HG02759 (cell line): ENCODE data around the gene CFAP54.
"Not testable (repeated sequence)": the region's sequence is repeated elsewhere in the genome, so short reads cannot be mapped to it uniquely, and the experiment has no call there.

Experiments used
- ATAC-seq: cut with Tn5 transposase; IDR thresholded peaks from one replicate; pipeline ENCODE4 v1.9.1; 2021; ENCODE audit warnings: mild to moderate bottlenecking, moderate library complexity; ENCODE audit not compliant: unreplicated experiment

Gene CFAP54

GRCh38 chr12:96489392-96490056 lies at the start of gene CFAP54:
CFAP54 (plus strand) TSS chr12:96489577; CDS start chr12:96489610, 33 bp downstream.
- peak; percentile 95 for ATAC-seq

- no peak for ATAC-seq
These were observed 47.6 kb upstream of the CFAP54 start for GRCh38 chr12:96441816-96442215.

- no peak for ATAC-seq
These were observed 46.5 kb upstream of the CFAP54 start for GRCh38 chr12:96442906-96443305.

- no peak for ATAC-seq
These were observed 45.0 kb upstream of the CFAP54 start for GRCh38 chr12:96444399-96444798.

- ATAC-seq, result peak; percentile 93
These were observed 43.4 kb upstream of the CFAP54 start for GRCh38 chr12:96445691-96446583.

GRCh38 chr12:96447256-96447655 lies 42.1 kb upstream of the CFAP54 start:
- ATAC-seq, result no peak

- no peak for ATAC-seq
These were observed 41.1 kb upstream of the CFAP54 start for GRCh38 chr12:96448300-96448699.

- no peak for ATAC-seq
These were observed 37.0 kb upstream of the CFAP54 start for GRCh38 chr12:96452261-96452922.

GRCh38 chr12:96454396-96454795 lies 35.0 kb upstream of the CFAP54 start:
- no peak for ATAC-seq

GRCh38 chr12:96456265-96456974 lies 33.0 kb upstream of the CFAP54 start:
- ATAC-seq, result peak; percentile 89

GRCh38 chr12:96457191-96457930 lies 32.0 kb upstream of the CFAP54 start:
- peak; percentile 2 for ATAC-seq

GRCh38 chr12:96459281-96459680 lies 30.1 kb upstream of the CFAP54 start:
- ATAC-seq, result not testable (repeated sequence)

GRCh38 chr12:96462571-96463280 lies 26.7 kb upstream of the CFAP54 start:
- ATAC-seq, result no peak

- no peak for ATAC-seq
These were observed 23.5 kb upstream of the CFAP54 start for GRCh38 chr12:96465896-96466295.

GRCh38 chr12:96466939-96467751 lies 22.2 kb upstream of the CFAP54 start:
- no peak for ATAC-seq

GRCh38 chr12:96471368-96472050 lies 17.9 kb upstream of the CFAP54 start:
- no peak for ATAC-seq

GRCh38 chr12:96472384-96472783 lies 17.0 kb upstream of the CFAP54 start:
- no peak for ATAC-seq

GRCh38 chr12:96473394-96474093 lies 15.8 kb upstream of the CFAP54 start:
- no peak for ATAC-seq
